ENCODE data around the gene RAB8B. TPM values are rescaled to one million over a fixed set of nuclear protein-coding genes. Genes with fewer than 3 reads are reported as not detected.

Gene RAB8B
- 85.2 and 101 TPM in 2 replicates for total RNA-seq

GRCh38 chr15:63188926-63189871 lies at the start of gene RAB8B:
Gene RAB8B, plus strand, starts transcription at chr15:63189606. Its CDS starts 19 bp downstream, at chr15:63189625.

GRCh38 chr15:63157118-63157843 lies 32.1 kb upstream of the RAB8B start, which contains the start of gene RPS27L:
Gene RPS27L, minus strand, starts transcription at chr15:63157477. Its CDS starts 72 bp downstream, at chr15:63157405.

GRCh38 chr15:63277038-63277892 lies 87.9 kb downstream of the RAB8B start, which contains the start of gene APH1B:
Gene APH1B, plus strand, starts transcription at chr15:63277605. Its CDS starts 19 bp downstream, at chr15:63277624.

Other genes with a start within 250 kb of the RAB8B start
- 394 and 764 TPM in 2 replicates for gene TPM1, start 146.9 kb upstream of the RAB8B start, total RNA-seq
- gene LACTB, start 67.7 kb upstream of the RAB8B start, total RNA-seq: 39.0 TPM in 2 replicates
- 134 and 312 TPM in 2 replicates for gene RPS27L, start 32.1 kb upstream of the RAB8B start, total RNA-seq
- 20.4 and 20.7 TPM in 2 replicates for gene APH1B, start 88.0 kb downstream of the RAB8B start, total RNA-seq
- 128 and 224 TPM in 2 replicates for gene CA12, start 192.2 kb downstream of the RAB8B start, total RNA-seq